DMS 273 treated with DMSO at 0.1 percent for 48 hours (cell line): ENCODE data around the gene PRR29.
"Not testable (repeated sequence)": the region's sequence is repeated elsewhere in the genome, so short reads cannot be mapped to it uniquely, and the experiment has no call there.

Experiments
- DNase-seq: peaks from one replicate; lab custom pipeline; 2025; lab: John Stamatoyannopoulos, UW

PRR29 gene

DNA sequence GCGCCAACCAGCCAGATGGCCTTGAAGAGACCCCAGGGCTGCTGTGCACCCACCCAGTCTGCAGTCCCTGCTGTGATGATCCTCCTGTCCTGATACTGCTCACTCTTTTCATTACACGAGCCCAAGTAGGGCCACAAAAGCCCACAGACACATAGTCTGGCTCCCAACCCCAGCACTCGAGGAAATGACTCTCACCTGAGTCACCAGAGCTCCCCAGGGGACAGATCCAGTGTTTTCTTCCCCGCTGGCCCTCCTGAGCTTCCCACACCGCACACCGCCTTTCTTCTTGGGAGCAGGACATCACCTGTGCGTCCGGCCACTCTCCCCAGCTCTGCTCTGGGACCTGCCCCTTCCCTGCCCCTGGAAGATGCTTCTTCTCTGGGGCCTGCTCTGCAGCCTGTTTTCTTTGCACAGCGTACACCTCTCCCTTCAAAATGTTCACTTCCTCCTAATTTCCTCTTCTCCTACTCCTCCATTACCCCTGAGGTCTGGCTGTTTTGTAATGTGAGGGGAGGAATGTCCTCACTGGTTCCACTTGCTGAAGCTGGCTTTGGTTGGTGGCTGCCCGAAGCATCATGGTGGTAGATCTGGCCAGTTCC is 23.5 kb upstream of the PRR29 start:
- DNase-seq: no peak

DNA sequence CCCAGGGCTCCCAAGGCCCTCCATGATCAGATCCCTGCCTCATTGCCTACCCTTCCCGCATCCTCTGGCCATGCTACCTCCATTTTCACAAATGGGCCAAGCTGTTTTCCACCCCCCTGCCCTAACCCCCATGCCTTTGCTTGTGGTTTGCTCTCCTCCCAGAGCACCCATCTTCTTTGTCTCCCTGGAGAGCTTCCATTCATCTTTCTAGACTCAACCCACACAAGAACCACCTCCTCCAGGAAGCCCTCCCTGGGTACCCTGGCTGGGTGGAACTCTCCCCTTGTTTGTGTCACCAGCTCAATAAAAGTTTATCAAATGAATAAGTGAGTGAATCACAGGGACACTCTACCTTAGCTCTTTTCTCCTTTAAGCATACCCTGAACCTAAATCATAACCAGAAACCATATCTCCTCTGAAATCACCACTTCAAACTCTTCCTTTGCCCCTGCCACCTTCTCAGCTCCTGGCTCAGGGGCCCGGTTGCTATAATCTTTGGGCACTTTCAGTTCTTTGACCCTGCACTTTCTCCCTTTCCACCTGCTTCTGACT is 22.5 kb upstream of the PRR29 start:
- DNase-seq: no peak

DNA sequence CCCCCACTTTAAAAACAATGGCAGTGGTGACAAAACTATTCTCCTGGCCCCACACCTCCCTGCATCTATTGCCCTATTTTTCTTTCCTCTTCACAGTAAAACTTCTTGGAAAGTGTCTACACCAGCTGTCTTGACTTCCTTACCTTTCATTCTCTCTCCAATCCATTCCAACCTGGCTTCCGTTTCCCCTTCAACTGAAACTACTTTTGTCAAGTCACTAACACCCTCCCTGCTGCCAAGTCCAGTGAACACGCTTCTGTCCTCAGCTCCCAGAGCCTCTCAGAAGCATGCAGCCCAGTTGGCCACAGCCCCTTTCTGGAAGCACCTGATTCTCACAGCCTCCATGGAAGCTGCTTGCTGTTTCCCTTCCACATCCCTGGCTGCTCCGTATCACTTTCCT is 21.4 kb upstream of the PRR29 start:
- DNase-seq: no peak

DNA sequence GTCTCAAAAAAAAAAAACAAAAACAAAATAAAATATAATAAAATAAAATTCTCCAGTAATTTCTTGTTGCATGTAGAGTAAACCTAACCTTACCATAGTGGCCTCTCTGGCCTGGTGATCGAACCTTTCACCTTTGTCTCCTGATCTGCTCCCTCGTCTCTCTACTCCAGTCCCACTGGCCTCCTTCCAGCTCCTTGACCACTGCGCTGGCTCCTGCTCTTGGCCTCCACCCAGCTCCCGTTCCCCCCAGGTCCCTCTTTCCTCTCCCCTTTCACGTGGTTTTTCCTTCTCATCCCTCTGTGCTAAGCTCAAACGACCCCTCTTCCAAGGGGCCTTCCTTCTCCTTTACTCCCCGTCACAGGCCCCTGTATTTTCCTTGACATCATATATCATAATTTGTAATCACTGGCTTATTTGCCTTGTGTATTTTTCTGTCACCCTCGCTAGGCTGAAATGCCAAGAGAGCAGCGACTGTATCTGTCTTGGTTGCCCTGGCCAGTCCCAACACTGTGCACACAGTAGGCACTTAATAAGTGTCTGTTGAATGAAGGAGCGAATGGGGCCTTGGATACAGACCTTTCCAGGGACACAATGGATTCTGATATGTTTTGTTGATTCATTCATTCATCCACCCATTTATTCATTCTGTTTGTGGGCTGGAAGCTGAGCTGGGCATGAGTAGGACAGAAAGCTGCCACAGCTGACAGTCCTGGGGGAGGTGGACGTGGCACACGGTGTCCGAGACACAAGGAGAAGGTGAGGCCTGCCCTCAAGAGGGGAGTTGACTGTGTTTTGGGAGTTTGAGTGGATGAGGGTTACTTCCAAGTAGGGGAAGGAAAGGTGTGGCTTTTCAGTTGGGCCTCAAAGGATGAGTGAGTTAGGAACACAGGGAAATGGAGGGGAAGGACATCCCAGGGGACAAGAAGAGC is 19.6 kb upstream of the PRR29 start:
- DNase-seq: no peak

DNA sequence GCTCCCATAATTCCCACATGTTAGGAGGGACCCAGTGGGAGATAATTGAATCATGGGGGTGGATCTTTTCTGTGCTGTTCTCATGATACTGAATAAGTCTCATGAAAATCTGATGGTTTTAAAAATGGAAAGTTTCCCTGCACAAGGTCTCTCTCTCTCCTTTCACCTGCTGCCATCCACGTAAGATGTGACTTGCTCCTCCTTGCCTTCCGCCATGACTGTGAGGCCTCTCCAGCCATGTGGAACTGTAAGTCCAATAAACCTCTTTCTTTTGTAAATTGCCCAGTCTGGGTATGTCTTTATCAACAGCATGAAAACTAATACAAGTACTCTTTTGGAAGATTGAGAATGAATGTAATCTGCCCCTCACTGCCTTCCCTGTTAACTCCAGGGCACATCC is 15.5 kb upstream of the PRR29 start:
- DNase-seq: not testable (repeated sequence)

DNA sequence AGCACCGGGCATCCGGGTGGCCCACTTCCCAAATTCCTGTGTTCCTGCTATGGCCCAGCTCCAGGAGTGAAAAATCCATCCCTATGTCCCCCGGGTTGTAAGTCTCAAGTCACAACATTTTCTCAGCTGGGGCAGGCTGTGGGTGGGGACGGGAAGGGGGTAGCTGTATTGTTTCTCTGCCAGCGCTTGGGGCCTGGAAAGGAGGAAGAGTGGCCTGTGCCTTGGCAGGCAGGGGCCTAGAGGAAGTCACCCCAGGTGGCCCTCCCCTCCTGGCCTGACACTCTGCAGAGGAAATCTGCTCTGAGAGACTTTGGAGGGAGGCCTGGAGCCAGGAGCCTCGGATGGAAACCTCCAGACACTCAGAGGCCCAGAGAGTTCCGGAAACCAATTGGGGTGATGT is 14.8 kb upstream of the PRR29 start:
- no peak for DNase-seq

DNA sequence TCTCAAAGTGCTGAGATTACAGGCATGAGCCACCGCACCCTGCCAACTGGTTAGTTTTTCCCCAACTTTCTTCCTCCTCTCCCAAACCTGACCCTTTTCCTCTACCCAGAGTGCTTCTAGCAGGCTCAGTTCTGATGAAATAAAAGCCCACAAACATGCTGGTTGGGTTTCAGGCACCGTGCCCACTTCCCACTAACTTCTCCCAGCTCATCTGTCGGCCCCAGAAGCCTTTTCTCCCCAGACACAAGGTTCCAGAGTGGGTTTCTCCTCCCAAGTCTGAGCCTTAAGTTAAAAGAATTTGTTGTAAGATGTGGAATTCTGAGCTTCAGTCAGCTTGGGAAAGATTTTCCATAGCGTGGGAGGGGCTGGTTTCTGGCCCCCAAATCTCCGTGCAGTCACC is 13.9 kb upstream of the PRR29 start:
- no peak for DNase-seq

DNA sequence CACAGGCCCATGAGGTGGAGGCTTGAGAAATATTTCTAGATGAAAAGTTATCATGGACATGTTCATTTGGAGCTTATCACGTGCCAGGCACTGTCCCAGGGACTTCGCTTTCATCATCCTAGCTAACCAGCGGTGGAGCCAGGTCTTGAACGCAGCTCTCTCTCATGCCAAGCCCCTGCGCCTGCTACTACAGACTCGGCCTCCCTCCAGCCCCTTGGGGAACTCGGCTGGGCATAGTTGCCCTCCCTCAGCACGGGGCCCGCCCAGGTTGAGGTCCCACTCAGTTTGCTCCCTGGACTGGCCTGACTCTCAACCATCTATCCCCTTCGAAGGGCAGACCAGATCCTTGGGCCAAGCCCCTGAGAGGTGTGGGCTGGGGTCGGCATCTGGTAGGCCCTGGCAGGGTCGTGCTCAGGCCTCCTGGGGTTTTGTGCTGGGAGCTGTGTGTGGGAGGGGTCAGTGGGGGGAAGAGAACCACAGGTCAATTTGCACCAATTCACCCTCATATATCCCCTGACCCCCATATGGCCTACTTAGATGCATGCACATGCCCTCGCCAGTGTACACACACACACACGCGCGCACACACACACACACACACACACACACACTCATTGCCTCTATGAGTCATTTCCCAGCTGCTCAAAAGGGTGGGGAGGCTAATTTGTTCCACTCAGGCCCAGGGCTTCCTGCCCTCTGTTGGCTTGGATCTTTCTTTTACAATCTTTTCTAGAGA is 13.3 kb upstream of the PRR29 start:
- peak; percentile 54 for DNase-seq

GRCh38 chr17:63985387-63986140 is 12.6 kb upstream of the PRR29 start:
- DNase-seq: no peak

DNA sequence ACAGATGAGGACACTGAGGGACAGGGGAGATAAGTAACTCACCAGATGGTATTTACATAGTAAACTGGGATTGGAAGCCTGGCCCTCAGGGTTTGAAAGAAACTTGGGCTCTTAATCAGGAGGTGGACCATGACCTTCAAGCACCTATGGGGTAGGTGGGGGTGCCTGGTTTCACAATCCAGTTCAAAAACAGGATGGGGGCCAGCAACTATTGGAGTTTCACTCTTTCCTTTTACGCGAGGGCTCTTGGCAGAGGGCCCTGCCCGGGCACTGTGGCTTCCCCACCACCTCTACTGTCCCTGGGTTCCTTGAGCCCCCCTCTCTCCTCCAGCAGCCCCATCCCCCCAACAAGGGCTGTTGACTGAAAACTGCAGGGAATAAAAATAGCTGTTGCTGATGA is 11.3 kb upstream of the PRR29 start:
- DNase-seq: no peak

DNA sequence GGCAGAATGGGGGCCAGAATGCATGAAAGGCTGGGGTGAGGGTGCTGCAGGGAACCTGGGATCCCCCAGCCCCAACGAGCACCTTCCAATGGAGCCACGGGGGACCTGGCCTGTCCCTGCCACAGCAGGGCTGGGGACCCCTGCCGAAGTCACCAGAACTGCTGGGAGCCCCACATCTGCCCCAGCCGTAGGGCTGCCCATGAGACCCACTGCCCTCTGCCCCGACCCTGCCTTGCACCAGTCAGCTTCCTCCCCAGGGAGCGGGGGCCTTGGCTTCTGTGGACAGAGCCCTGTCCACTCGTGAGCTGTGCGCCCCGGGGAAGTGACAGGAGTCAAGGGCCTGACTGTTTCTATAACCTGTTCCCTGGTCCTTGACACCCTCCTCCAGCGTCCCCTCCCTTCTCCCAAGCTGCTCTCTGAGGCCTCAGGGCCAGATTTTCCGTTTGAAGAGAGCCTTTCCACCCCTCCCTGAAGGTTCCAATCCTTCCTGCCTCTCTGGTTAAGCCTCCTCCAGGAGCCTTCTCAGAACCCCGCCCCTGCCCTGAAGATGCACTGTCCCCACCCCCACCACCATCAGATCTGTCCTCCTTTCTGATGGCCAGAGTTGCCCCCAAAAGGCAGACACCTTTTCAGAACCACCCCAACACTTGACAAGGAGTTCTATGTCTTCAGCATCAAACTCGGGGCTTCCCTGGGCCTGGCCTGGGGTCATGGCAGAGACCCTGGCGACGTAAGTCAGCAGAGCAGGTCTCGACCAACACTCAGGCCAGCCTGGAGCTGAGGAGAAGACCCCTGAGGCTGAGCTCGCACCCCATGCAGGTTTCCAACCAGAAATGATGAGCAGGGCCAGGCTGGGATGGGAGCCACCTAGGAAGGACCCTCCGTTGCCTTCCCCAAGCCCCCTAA is 10.7 kb upstream of the PRR29 start:
- DNase-seq: no peak

DNA sequence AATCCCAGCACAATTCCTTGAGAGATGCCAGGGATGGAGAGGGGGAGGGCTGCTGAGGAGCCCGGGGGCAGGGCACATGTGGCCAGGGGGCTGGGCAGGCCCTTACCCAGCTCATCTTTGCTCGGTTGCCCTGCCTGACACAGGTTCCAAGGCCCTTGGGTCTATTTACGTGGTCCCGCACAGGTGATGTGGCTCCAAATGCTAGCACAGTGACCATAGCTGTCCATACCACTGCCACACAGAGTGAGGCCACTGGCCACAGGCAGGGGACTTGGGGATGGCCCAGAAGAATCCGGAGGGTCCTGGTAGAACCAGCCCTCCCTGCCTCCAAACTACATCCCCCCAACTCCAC is 10.0 kb upstream of the PRR29 start:
- DNase-seq: no peak

GRCh38 chr17:63988741-63989621 is 9.2 kb upstream of the PRR29 start:
- no peak for DNase-seq

DNA sequence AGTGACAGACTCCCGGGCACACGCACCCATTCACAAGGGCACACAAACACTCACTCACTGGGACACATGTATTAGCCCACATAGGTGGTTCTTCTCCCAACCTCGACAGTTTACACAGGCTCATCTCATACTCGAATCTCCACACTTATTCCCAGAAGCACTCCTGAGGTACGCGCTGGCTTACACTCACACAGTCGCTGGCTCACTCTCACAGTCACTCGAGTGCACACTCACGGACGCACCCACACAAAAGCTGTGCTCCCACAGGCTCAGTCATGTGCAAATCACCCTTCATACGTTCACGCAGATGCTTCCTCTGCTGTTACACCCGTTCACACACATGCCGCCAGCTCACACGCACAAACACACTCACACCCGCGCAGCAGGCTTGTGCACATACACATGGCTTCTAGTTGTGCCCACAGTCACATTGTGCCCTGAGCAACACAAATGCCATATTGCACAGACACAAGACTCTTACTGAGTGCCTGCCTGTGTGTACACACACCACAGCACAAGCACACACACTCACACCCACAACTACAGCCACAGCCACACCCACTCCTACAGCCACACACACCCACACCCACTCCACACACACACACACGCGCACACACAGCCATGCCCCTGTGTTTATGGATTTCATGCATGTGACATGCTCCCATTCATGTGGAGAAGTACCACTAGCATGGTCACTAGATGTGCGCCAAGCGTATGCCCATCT is 8.4 kb upstream of the PRR29 start:
- DNase-seq: no peak

DNA sequence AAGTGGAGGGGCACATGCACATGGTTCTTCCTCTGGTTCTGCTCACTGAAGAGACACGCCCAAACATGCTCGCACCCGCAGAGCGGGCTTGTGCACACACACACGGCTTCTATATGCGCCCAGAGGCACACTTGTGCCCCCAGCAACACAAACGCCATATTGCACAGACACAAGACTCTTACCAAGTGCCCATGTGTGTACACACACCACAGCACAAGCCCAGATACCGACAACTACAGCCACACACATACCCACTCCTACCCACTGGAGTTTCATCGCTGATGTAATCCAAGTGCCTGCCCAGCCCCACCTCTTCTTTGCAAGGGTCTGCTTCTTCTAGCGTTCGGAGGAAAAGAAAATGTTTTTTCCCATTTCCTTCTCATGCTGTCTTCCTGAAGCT is 6.5 kb upstream of the PRR29 start:
- DNase-seq: no peak

GRCh38 chr17:63993368-63993985 is 4.7 kb upstream of the PRR29 start:
- no peak for DNase-seq

GRCh38 chr17:63995626-63996025 is 2.5 kb upstream of the PRR29 start:
- no peak for DNase-seq

DNA sequence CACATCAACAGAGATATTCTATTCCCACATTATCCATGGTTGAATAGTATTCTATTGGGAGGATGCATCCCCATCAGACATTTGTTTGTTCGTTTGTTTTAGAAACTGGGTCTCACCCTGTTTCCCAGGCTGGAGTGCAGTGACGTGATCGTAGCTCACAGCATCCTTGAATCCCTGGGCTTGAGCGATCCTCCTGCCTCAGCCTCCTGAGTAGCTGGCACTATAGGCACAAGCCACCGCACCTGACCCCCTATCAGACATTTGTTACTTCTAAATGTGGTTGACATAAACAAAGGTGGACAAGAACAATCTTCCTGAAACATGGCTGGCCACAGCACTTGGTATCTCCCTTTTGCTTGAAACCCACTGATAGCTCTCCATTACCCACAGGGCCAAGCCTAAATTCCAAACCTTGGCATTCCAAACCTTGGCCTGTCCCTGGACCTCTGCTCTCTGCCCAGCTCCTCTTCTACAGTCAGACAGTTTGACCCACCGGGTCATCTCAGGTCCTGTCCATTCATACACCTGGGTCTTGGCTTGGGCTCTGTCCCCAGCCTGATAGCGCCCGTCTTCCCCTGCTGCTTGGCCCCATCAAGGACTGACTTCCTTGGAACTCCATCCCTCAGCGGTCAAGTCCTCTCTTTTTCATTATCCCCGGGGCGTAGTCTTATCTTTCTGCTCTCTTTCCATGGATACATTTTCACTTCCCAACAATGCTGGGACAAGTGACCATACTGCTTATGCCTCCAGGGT is 1.5 kb upstream of the PRR29 start:
- DNase-seq: no peak
